CD4-positive, alpha-beta T cell (primary cell): ENCODE measurements around the gene KHNYN. TPM values are rescaled to one million over a fixed set of nuclear protein-coding genes. Genes with fewer than 3 reads are reported as not detected.
"Not testable (repeated sequence)": the region's sequence is repeated elsewhere in the genome, so short reads cannot be mapped to it uniquely, and the experiment has no call there.

Experiments
- ATAC-seq: fragments of 200-7000 bp; cut with Tn5 transposase; one replicate; pipeline ENCODE4 v1.10.0; 2022; ENCODE audit warnings: mild to moderate bottlenecking; ENCODE audit not compliant: poor library complexity
- CTCF ChIA-PET: fragments of 350-600 bp; sonication (Branson Sonifier 250); formaldehyde crosslinking; loops from one replicate; lab custom pipeline; 2021; ENCODE audit warnings: antibody characterized with exemption, inconsistent platforms; lab: Charles Lee
- POLR2A ChIA-PET: fragments of 350-600 bp; sonication (Branson Sonifier 250); formaldehyde crosslinking; loops from one replicate; lab custom pipeline; 2021; ENCODE audit warnings: antibody characterized with exemption, inconsistent platforms; lab: Charles Lee
- DNase-seq, 14 experiments: peaks; one replicate each; pipeline ENCODE4 v3.0.0-alpha.2; 2013 to 2020; ENCODE audit warnings: mixed read lengths in 2 of 14
- H3K27ac ChIP-seq, 2 donors: one replicate each; pipeline versions ENCODE4 v1.5.1 to v1.7.0; 2013; ENCODE audit warnings: low read length in 2 of 2, low read depth in 1 of 2, mild to moderate bottlenecking in 1 of 2
- H3K27me3 ChIP-seq, 2 experiments: 1 replicate in 1 of 2; 2 replicates in 1 of 2; pipeline versions ENCODE4 v1.6.1 to v1.7.0; 2013; ENCODE audit warnings: low read length in 2 of 2, control low read depth in 1 of 2, mild to moderate bottlenecking in 1 of 2, moderate library complexity in 1 of 2; ENCODE audit not compliant: insufficient read depth in 2 of 2, control insufficient read depth in 1 of 2
- H3K36me3 ChIP-seq: one replicate; pipeline ENCODE4 v1.6.1; 2013; ENCODE audit warnings: low read length, control low read depth; ENCODE audit not compliant: insufficient read depth
- H3K4me1 ChIP-seq: one replicate; pipeline ENCODE4 v1.6.1; 2013; ENCODE audit warnings: low read length, control low read depth; ENCODE audit not compliant: insufficient read depth
- H3K4me3 ChIP-seq: one replicate; pipeline ENCODE4 v1.5.1; 2013; ENCODE audit warnings: mild to moderate bottlenecking, low read length, moderate library complexity
- H3K9me3 ChIP-seq, 2 experiments: 1 replicate in 1 of 2; 2 replicates in 1 of 2; pipeline versions ENCODE4 v1.6.1 to v1.7.0; 2013; ENCODE audit warnings: low read length in 2 of 2, mild to moderate bottlenecking in 2 of 2, control low read depth in 1 of 2, moderate library complexity in 1 of 2; ENCODE audit not compliant: control insufficient read depth in 1 of 2, insufficient read depth in 1 of 2
- H3K27ac Mint-ChIP-seq: one replicate; pipeline ENCODE4 v1.8.0; 2020; ENCODE audit warnings: mixed read lengths
- H3K27me3 Mint-ChIP-seq: one replicate; pipeline ENCODE4 v1.8.0; 2021; ENCODE audit warnings: mixed read lengths
- H3K36me3 Mint-ChIP-seq: one replicate; pipeline ENCODE4 v1.8.0; 2021; ENCODE audit warnings: low read depth, mixed read lengths
- H3K4me1 Mint-ChIP-seq: one replicate; pipeline ENCODE4 v1.8.0; 2021; ENCODE audit warnings: low read depth, mixed read lengths
- H3K4me3 Mint-ChIP-seq: one replicate; pipeline ENCODE4 v1.8.0; 2020; ENCODE audit warnings: mild to moderate bottlenecking, mixed read lengths
- H3K9me3 Mint-ChIP-seq: one replicate; pipeline ENCODE4 v1.8.0; 2020; ENCODE audit warnings: mixed read lengths
- CTCF ChIP-seq: fragments of 200-600 bp; IDR thresholded peaks from one replicate; pipeline ENCODE4 v1.8.0; 2022; ENCODE audit warnings: antibody characterized with exemption, mild to moderate bottlenecking
- intact Hi-C, 2 experiments: fragments of 100-400 bp; cut with DNase I in 1 of 2; cut with micrococcal nuclease in 1 of 2; formaldehyde crosslinking; loops; one replicate each; pipeline versions ENCODE4 v1.15.1 to v1.9.0; 2023 to 2025; cut with DNase I, micrococcal nuclease
- total RNA-seq, 174 experiments: library from RNA in 2 of 174; stranded (reverse) in 2 of 174; gene quantifications; one replicate each; pipeline ENCODE4 v1.2.3 and lab custom pipeline; 2021 to 2026

KHNYN gene
- total RNA-seq, 2 experiments from 2014 or later = 170 to 173 TPM

GRCh38 chr14:24384169-24384568, 45.6 kb upstream of the KHNYN start:
- CTCF ChIA-PET = no interaction called here
- Mint-ChIP-seq H3K9me3 (no peaks in the 10 kb centered on the region), H3K27me3 (peaks cover 20% of the 10 kb centered on the region), H3K4me1 (no peaks in the 10 kb centered on the region), H3K4me3 (no peak overlapping the region), H3K27ac (no peak overlapping the region), H3K36me3 (no peaks in the 10 kb centered on the region)
- H3K27me3 ChIP-seq = no peaks in the 10 kb centered on the region
- H3K27ac ChIP-seq = no peak overlapping the region
- no peak overlapping the region for H3K4me3 ChIP-seq
- intact Hi-C loops = loop anchor here in 1 of 2 experiments (5.0 kb wide), 1 partner anchor 33 kb away; no protein-coding TSS in a partner anchor
- no peak for DNase-seq
- no peaks in the 10 kb centered on the region for H3K36me3 ChIP-seq
- no peaks in the 10 kb centered on the region for H3K4me1 ChIP-seq
- no peaks in the 10 kb centered on the region for H3K9me3 ChIP-seq
- no peak for TF ChIP-seq CTCF
- no peak for ATAC-seq
- POLR2A ChIA-PET = no interaction called here

- Mint-ChIP-seq H3K27ac (no peak overlapping the region), H3K4me3 (no peak overlapping the region), H3K4me1 (no peaks in the 10 kb centered on the region), H3K9me3 (no peaks in the 10 kb centered on the region), H3K27me3 (peaks cover 23% of the 10 kb centered on the region), H3K36me3 (no peaks in the 10 kb centered on the region)
- no peaks in the 10 kb centered on the region for H3K36me3 ChIP-seq
- no peak for ATAC-seq
- POLR2A ChIA-PET = no interaction called here
- intact Hi-C loops = no loop called here
- no peak overlapping the region for H3K27ac ChIP-seq
- no peaks in the 10 kb centered on the region for H3K4me1 ChIP-seq
- H3K4me3 ChIP-seq = no peak overlapping the region
- no peak for DNase-seq
- no peaks in the 10 kb centered on the region for H3K9me3 ChIP-seq
- no peak for TF ChIP-seq CTCF
- peaks cover 0 to under 1% of the 10 kb centered on the region in 2 experiments for H3K27me3 ChIP-seq
- CTCF ChIA-PET = no interaction called here
Measured at GRCh38 chr14:24385524-24385923, 44.2 kb upstream of the KHNYN start.

GRCh38 chr14:24387009-24387345, 42.8 kb upstream of the KHNYN start:
- no peak for TF ChIP-seq CTCF
- Mint-ChIP-seq H3K27ac (no peak overlapping the region), H3K4me3 (no peak overlapping the region), H3K27me3 (peaks cover 28% of the 10 kb centered on the region), H3K36me3 (no peaks in the 10 kb centered on the region), H3K4me1 (no peaks in the 10 kb centered on the region), H3K9me3 (no peaks in the 10 kb centered on the region)
- POLR2A ChIA-PET = no interaction called here
- DNase-seq = no peak
- peaks cover 0 to 10% of the 10 kb centered on the region in 2 experiments for H3K27me3 ChIP-seq
- no peak for ATAC-seq
- intact Hi-C loops = no loop called here
- CTCF ChIA-PET = no interaction called here
- H3K27ac ChIP-seq = no peak overlapping the region
- no peak overlapping the region for H3K4me3 ChIP-seq
- H3K9me3 ChIP-seq = no peaks in the 10 kb centered on the region
- H3K36me3 ChIP-seq = no peaks in the 10 kb centered on the region
- no peaks in the 10 kb centered on the region for H3K4me1 ChIP-seq

GRCh38 chr14:24387579-24387978, 42.2 kb upstream of the KHNYN start:
- H3K27me3 ChIP-seq, ATAC-seq, H3K4me3 ChIP-seq, H3K27ac Mint-ChIP-seq, H3K4me1 Mint-ChIP-seq, H3K9me3 ChIP-seq, H3K36me3 Mint-ChIP-seq, intact Hi-C loops, H3K9me3 Mint-ChIP-seq, H3K27ac ChIP-seq, DNase-seq, H3K4me1 ChIP-seq, H3K4me3 Mint-ChIP-seq, H3K36me3 ChIP-seq, POLR2A ChIA-PET, CTCF ChIA-PET: not testable (repeated sequence)
- peaks cover 32% of the 10 kb centered on the region for H3K27me3 Mint-ChIP-seq
